ENCODE results near the gene ENGASE. TPM values are rescaled to one million over a fixed set of nuclear protein-coding genes. Genes with fewer than 3 reads are reported as not detected.

Gene ENGASE
- total and polyA plus RNA-seq, 2 donors (not counting 1 experiment from before 2014, with no cell fraction given) = 3.6 to 14.9 TPM

DNA sequence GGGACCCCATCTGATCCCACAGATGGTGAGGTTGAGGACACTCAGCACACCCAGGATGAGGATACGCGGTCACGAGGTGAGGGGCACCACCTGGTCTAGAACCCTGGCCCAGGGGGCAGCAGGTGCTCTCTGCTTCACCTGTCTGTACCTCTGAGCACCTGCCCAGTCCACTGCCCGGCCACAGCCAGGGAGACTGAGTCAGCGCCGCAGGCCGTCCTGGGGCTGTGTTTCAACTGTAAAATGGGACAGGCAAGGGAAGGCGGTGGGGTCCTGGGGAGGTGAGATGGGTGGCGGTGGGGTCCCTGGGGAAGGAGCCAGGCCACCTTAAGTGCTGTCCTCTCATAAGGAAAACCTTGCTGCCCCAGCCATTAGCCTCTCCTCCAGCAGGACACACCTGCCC is 60.4 kb downstream of the ENGASE start:
- no peak for DNase-seq (ENCODE audit: low read depth in 2 of 2)
- H3K4me2 ChIP-seq (ENCODE audit: extremely low read depth, insufficient read depth, low read length) = no peak overlapping the region
- no peaks in the 10 kb centered on the region for H4K20me1 ChIP-seq (ENCODE audit: control insufficient read depth, extremely low read depth, insufficient read depth, low read length)
- H2AFZ ChIP-seq (ENCODE audit: low read length) = no peak overlapping the region
- no peaks in the 10 kb centered on the region for H3K4me1 ChIP-seq (ENCODE audit: control insufficient read depth, extremely low read depth, insufficient read depth, low read length)
- peaks cover 3% of the 10 kb centered on the region for H3K27me3 ChIP-seq (ENCODE audit: control insufficient read depth, insufficient read depth, low read length)
- H3K27ac ChIP-seq (ENCODE audit: insufficient read depth, low read length) = no peak overlapping the region
- no peak overlapping the region for H3K9ac ChIP-seq (ENCODE audit: insufficient read depth, low read length)
- TF ChIP-seq, protein P1, sequence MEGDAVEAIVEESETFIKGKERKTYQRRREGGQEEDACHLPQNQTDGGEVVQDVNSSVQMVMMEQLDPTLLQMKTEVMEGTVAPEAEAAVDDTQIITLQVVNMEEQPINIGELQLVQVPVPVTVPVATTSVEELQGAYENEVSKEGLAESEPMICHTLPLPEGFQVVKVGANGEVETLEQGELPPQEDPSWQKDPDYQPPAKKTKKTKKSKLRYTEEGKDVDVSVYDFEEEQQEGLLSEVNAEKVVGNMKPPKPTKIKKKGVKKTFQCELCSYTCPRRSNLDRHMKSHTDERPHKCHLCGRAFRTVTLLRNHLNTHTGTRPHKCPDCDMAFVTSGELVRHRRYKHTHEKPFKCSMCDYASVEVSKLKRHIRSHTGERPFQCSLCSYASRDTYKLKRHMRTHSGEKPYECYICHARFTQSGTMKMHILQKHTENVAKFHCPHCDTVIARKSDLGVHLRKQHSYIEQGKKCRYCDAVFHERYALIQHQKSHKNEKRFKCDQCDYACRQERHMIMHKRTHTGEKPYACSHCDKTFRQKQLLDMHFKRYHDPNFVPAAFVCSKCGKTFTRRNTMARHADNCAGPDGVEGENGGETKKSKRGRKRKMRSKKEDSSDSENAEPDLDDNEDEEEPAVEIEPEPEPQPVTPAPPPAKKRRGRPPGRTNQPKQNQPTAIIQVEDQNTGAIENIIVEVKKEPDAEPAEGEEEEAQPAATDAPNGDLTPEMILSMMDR (conservative IDR thresholded peaks at IDR 0.05 in 1 of 2, IDR thresholded peaks at IDR 0.05 in 1 of 2; ENCODE audit: low read depth in 1 of 2, low read length in 2 of 2) = no peak
- TF ChIP-seq EZH2 (IDR thresholded peaks at IDR 0.05; ENCODE audit: low read length, missing control alignments) = no peak
- no peak overlapping the region for H3K4me3 ChIP-seq (replicated peaks in 1 of 4; ENCODE audit: control extremely low read depth in 1 of 4, insufficient read depth in 1 of 4, low read depth in 3 of 4, low read length in 4 of 4)
- H3K36me3 ChIP-seq (ENCODE audit: control insufficient read depth, insufficient read depth, low read length) = no peaks in the 10 kb centered on the region
- no peaks in the 10 kb centered on the region for H3K79me2 ChIP-seq (ENCODE audit: control insufficient read depth, insufficient read depth, low read length)
- no peaks in the 10 kb centered on the region for H3K9me3 ChIP-seq (ENCODE audit: control insufficient read depth, insufficient read depth, low read depth, low read length)

DNA sequence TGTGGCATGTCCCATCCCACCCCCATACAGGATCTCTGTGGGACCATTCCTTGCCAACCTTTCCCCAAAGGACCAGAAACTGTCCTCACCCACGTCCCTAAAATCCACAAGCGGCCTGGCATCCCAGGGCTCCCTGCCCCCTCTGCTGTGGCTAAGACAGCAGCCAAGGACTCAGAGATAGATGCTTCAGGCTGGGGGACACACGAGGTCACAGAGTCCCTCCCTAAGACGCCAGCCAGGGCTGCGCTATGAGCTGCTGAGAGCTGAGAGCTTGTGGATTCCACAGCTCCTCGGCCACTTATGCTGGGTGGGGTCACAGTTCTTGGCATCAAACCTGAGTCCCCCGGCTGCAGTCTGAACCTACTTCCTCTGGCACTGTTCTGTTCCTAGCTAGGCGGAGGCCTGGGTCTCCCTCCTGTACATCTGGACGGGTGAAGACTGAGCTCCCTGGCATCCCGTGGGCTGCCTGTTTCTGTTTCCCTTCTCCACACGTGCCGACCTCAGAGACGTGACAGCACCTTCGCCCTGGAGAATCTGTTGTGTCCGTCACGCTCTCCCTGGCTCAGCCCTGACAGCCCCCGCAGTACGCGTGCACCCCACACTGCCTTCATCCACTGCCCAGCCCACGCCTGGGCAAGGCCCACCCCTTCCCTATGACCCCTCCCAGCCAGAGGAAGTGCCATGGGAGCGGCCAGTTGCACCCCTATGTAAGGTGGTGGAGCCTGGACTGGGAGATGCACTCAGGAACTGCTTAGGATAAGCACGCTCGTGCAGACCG is 61.2 kb downstream of the ENGASE start:
- H3K27ac ChIP-seq (ENCODE audit: insufficient read depth, low read length) = no peak overlapping the region
- DNase-seq (ENCODE audit: low read depth in 2 of 2) = no peak
- no peak overlapping the region for H3K4me3 ChIP-seq (replicated peaks in 1 of 4; ENCODE audit: control extremely low read depth in 1 of 4, insufficient read depth in 1 of 4, low read depth in 3 of 4, low read length in 4 of 4)
- H3K27me3 ChIP-seq (ENCODE audit: control insufficient read depth, insufficient read depth, low read length) = peaks cover 3% of the 10 kb centered on the region
- H3K9me3 ChIP-seq (ENCODE audit: control insufficient read depth, insufficient read depth, low read depth, low read length) = no peaks in the 10 kb centered on the region
- no peaks in the 10 kb centered on the region for H3K4me1 ChIP-seq (ENCODE audit: control insufficient read depth, extremely low read depth, insufficient read depth, low read length)
- no peaks in the 10 kb centered on the region for H3K79me2 ChIP-seq (ENCODE audit: control insufficient read depth, insufficient read depth, low read length)
- H2AFZ ChIP-seq (ENCODE audit: low read length) = no peak overlapping the region
- H3K36me3 ChIP-seq (ENCODE audit: control insufficient read depth, insufficient read depth, low read length) = no peaks in the 10 kb centered on the region
- H3K9ac ChIP-seq (ENCODE audit: insufficient read depth, low read length) = no peak overlapping the region
- no peak overlapping the region for H3K4me2 ChIP-seq (ENCODE audit: extremely low read depth, insufficient read depth, low read length)
- TF ChIP-seq EZH2 (IDR thresholded peaks at IDR 0.05; ENCODE audit: low read length, missing control alignments) = no peak
- TF ChIP-seq, protein P1 (conservative IDR thresholded peaks at IDR 0.05 in 1 of 2, IDR thresholded peaks at IDR 0.05 in 1 of 2; ENCODE audit: low read depth in 1 of 2, low read length in 2 of 2) = no peak
- H4K20me1 ChIP-seq (ENCODE audit: control insufficient read depth, extremely low read depth, insufficient read depth, low read length) = no peaks in the 10 kb centered on the region

Other genes with a start within 250 kb of the ENGASE start
- gene USP36, start 234.0 kb upstream of the ENGASE start, total RNA-seq = 16.7 and 18.3 TPM in 2 replicates
- gene USP36, start 234.0 kb upstream of the ENGASE start, polyA plus RNA-seq = 15.4 and 27.4 TPM in 2 replicates
- gene CEP295NL, start 171.6 kb upstream of the ENGASE start, total RNA-seq = 2.3 and 2.8 TPM in 2 replicates
- gene CEP295NL, start 171.6 kb upstream of the ENGASE start, polyA plus RNA-seq = 0.10 and 0.15 TPM in 2 replicates
- gene TIMP2, start 149.4 kb upstream of the ENGASE start, total RNA-seq = 88.9 and 155 TPM in 2 replicates
- 607 and 745 TPM in 2 replicates for gene TIMP2, start 149.4 kb upstream of the ENGASE start, polyA plus RNA-seq
- gene LGALS3BP, start 94.9 kb upstream of the ENGASE start, total RNA-seq = 320 and 387 TPM in 2 replicates
- gene LGALS3BP, start 94.9 kb upstream of the ENGASE start, polyA plus RNA-seq = 93.2 and 128 TPM in 2 replicates
- gene CANT1, start 65.1 kb upstream of the ENGASE start, total RNA-seq = 36.2 and 46.6 TPM in 2 replicates
- 39.9 and 61.7 TPM in 2 replicates for gene CANT1, start 65.1 kb upstream of the ENGASE start, polyA plus RNA-seq
- gene C1QTNF1, start 50.7 kb upstream of the ENGASE start, total RNA-seq = 32.4 and 45.2 TPM in 2 replicates
- 15.0 and 15.7 TPM in 2 replicates for gene C1QTNF1, start 50.7 kb upstream of the ENGASE start, polyA plus RNA-seq